ENCODE data around the gene MTARC1.

DNA sequence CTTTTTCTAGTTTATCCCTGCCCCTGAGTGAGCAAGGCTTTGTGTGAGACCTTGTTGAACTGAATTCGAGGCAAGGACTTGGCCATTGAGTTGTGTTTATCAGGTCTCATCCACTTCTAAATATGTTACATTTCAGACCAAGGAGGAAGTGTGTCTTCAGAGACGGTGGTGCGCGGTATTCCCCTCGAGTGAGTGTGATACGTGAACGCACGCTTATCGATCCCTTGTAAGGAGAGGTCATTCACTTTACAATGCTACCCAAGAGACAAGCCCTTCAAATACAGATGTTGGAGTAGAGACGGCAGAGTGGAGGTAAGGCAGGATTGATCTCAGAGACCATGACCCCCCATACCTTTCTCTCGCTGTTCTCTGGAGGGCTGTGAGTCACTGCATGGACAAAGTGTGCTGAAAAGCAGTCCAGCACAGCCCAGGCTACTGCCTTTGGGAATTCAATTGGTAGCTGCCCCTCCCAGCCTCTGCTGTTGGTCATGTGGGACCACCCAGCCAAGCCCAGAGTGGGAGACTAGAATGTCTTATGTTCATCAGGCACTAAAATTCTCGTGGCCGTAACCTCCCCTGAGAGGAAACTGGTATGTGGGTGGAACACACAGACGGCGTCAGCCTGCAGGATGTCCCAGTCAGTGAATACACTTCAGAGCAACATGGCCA lies 16.3 kb upstream of the MTARC1 start:
- TF ChIP-seq CTCF (IDR thresholded peaks at IDR 0.05) (no peak), POLR2A (IDR thresholded peaks at IDR 0.05) (no peak)
